Activated CD8-positive, alpha-beta memory T cell treated with anti-CD3 and anti-CD28 coated beads for 24 hours (primary cell): ENCODE data around the gene SPEN.
"Not testable (repeated sequence)": the region's sequence is repeated elsewhere in the genome, so short reads cannot be mapped to it uniquely, and the experiment has no call there.

ENCODE experiments used
- DNase-seq: peaks from one replicate; pipeline ENCODE4 v3.0.0-alpha.2; 2020

Gene SPEN

GRCh38 chr1:15963968-15964648, 116.6 kb downstream of the SPEN start:
- no peak for DNase-seq

- no peak for DNase-seq
Measured at GRCh38 chr1:15965228-15965767, 117.8 kb downstream of the SPEN start.

DNA sequence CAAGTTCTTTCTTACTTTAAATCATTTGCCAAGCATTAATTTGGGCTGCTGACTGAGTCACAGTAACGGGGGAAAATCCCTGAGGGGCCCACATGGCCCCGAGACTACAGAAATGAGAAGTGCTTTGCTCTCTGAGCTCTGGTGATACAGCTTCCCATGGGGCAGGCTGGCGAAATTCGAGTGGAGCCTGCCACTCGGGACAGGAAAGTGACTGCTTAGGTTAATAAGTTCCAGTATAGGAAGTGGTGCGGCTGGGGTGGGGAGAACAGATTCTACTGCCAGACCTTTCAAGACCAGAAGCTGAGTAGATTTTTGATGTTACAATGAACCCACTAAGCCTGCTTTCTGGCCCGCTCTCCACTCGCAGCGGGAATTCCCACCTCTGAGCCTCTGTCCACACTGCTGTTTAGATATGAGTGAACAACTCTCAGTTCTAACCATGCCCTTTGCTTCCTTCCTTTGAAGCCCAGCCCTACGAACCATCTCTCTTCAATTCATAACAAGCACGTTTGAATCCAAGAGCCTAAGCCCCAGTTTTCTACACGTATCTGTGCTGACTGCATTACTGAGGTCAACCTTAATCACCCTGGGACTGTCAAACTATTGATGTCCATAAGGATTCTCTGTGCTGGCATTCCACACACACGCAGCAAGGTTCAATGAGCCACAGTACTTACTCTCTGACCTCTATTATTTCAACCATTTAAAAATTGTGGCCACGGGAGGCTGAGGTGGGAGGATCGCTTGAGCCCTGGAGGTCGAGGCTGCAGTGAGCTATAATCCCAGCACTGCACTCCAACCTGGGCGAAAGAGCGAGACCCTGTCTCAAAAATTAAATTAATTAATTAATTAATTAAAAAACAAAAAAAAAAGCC, 118.8 kb downstream of the SPEN start:
- peak; percentile 92 for DNase-seq

DNA sequence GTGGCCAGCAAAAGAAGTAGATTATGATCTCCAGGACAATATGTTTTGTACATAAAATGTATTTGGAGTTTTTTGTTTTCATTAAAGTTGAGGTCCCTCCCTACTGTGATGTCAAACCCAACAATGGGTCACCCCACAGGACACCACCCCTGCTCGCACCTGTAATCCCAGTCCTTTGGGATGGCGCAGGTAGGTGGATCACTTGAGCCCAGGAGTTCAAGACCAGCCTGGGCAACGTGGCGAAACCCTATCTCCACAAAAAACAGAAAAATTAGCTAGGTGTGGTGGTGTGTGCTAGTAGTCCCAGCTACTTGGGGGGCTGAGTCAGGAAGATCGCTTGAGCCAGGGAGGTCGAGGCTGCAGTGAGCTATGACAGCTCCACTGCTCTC, 119.4 kb downstream of the SPEN start:
- DNase-seq = no peak

GRCh38 chr1:15968172-15968571, 120.7 kb downstream of the SPEN start:
- no peak for DNase-seq

DNA sequence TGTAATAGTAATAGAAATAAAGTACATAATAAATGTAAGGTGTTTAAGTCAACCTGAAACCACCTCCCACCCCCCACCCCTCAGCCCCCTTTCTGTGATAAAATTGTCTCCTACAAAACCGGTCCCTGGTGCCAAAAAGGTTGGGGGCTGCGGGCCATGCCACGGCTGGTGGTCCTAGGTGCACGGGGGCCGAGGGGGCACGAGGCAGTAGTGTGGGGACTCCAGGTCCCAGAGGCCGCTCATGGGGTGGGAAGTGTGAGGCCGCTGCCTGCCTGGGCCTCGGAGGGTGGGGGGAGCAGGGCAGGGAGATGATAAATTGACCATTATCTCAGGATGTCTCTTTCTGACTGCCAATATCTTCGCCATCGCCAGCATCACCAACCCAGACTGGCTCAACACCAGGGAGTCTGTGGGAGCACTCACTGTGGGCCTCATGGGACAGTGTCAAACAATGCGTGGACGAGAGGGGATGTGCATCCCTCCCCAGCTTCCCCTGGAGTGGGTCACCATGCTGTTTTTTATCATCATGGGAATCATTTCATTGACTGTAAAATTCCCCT, 121.9 kb downstream of the SPEN start:
- no peak for DNase-seq

DNA sequence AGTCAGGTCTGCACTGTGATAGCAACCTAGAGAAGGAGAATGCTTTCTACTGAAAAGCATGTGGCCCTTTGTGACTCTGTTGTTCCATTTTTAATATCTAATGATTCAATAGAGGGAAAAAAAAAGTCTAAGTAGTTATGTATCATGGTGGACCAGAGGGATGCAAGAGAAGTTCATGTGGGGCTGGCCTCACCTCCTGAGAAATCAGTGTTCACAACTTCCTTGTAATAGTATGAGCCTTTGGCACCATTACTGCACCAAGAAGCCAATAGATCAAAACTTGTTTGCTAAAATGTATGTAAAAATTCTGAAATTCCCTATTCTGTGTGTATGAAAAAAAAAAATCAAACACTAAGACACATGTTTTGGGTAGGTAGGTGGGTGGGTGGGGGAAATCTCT, 123.4 kb downstream of the SPEN start:
- no peak for DNase-seq

DNA sequence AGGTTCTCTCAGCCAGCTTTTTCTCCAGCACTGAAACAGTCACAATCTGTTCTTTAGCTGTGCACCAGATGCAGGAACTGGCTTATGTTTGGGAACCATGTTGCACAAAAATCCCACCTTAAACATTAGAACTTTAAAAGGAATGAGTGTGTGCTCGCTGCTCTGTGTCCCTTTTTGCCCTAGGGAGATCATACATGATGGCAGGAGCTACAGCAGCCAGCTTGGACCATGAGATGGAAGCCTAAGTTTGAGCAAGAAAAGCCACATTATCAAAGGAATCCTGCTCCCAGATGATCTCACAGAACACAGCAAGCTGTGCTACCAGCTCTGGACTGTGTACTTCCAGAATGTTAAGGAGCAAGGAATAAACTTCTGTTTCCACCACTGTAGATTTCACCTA, 124.9 kb downstream of the SPEN start:
- no peak for DNase-seq

DNA sequence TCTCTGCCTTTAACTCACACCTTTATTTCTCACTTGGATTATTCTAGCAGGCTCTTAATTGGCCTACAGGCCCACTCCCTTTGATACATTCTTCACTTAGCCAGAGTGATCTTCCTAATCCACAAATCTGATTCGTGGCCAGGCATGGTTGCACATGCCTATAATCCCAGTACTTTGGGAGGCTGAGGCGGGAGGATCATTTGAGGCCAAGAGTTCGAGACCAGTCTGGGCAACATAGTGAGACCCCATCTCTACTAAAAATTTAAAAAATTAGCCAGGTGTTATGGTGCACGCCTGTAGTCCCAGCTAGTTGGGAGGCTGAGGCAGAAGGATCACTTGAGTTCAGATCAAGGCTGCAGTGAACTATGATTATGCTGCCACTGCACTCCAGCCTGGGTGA, 126.3 kb downstream of the SPEN start:
- no peak for DNase-seq

DNA sequence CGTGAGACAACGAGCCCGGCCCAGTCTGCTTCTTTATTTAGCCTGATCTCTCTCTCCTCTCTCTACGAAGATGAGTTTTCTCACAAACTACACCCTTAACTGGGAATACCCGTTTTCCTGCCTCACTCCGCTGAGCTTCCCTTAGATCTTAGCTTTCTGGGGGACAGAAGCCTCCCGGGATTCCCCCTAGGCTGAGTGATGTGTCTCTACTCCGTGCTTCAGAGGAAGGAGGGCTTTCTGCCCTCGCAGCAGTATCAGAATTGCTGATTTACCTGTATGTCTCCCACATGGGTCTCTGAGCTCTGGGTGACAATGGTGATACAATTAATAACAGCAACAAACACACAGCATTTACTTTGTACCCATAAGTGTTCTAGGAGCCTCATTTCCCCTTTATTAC, 127.3 kb downstream of the SPEN start:
- DNase-seq = peak; percentile 72

- DNase-seq = peak; percentile 93
Measured at GRCh38 chr1:15975358-15975804, 127.9 kb downstream of the SPEN start.

DNA sequence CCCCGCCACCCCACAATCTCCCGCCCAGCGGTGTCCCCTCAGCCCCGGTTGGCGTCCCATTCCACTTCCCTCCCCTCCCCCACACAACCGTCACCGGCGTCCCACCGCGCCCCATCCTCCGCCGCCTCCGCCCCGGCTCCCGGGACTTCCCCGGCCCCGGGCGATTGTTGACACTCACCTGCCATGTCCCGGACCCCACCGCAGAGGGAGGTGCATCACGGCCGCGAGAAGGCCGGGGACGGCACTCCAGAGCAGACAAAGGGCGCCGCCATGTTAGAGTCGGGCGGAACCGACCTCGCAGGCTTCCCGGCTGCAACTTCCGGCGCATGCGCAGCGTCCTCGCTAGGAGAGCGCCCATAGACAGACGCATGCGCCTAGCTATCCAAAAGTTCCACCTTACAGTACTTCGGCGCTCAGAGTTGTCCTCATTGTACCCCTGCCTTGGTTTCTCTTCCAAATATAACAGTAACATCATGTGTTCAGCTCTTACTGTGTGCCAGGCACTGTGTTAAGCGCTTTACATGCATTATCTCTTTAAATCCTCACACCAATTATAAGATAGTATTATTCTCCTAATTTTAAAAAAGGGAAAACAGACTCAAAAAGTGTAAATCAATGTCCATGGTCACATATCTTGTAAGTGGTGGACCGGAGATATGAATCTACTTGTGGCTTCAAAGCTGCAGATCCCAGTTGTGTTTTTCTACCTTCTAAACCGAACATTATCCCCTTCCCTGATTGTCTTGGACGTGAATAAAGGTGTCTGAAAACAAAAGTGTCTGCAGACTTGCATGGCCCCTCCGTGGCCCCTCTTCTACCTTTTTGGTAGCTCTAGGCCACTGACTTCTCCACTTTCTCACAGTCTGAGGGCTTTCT, 128.5 kb downstream of the SPEN start, which contains the start of gene ZBTB17:
Gene ZBTB17, minus strand, starts transcription at position 297 of the 876 bp plus-strand sequence. CDS start 27,606 bp downstream, outside the sequence.
- peak; percentile 99 for DNase-seq

DNA sequence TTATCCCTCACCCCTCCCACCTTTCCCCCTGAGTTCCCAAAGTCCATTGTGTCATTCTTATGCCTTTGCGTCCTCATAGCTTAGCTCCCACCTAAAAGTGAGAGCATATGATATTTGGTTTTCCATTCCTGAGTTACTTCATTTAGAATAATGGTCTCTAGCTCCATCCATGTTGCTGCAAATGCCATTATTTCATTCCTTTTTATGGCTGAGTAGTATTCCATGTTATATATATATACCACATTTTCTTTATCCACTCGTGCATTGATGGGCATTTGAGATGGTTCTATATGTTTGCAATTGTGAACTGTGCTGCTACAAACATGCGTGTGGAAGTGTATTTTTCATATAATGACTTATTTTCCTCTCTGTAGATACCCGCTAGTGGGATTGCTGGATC, 130.4 kb downstream of the SPEN start:
- DNase-seq = not testable (repeated sequence)

DNA sequence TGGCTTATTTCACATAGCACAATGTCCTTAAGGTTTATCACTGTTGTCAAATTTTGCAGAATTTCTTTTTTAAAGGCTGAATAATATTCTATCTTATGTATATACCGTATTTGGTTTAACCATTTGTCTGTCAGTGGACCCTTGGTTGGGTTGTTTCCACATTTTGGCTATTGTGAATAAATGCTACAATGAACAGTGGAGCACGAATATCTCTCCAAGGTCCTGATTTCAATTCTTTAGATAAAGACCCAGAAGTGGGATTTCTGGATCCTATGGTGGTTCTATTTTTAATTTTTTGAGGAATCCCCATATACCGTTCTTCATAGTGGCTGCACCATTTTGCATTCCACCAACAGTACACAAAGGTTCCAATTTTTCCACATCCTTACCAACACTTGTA, 134.2 kb downstream of the SPEN start:
- DNase-seq = no peak

- no peak for DNase-seq
Measured at GRCh38 chr1:15983275-15983674, 135.8 kb downstream of the SPEN start.

- no peak for DNase-seq
Measured at GRCh38 chr1:15985611-15986297, 138.2 kb downstream of the SPEN start.

GRCh38 chr1:15988856-15989736, 141.6 kb downstream of the SPEN start:
- DNase-seq = no peak

DNA sequence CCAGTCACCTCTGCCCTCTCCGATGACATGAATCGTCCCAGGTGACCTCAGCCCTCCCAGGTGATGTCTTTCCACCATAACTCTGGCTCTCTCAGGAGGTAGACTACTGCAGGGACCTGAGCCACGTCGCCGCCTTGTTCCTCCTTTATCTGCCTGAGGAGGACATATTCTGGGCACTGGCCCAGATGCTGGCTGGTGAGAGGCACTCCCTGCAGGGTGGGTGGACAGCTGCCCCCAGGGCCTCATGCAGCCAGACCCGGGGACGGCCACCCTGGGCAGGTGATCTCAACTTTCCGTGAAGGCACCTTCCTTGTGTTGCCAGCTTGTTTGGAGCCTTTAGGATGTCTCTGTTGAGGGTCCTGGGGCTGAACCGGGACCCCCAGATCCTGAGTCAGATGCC, 142.3 kb downstream of the SPEN start:
- no peak for DNase-seq
